ENCODE results near the gene SLC29A2. TPM values are rescaled to one million over a fixed set of nuclear protein-coding genes. Genes with fewer than 3 reads are reported as not detected.
"Not testable (repeated sequence)": the region's sequence is repeated elsewhere in the genome, so short reads cannot be mapped to it uniquely, and the experiment has no call there.

SLC29A2 gene
- total and polyA plus RNA-seq, 12 donors, result 0.48 to 4.7 (median 1.3) TPM; not detected in 1

DNA sequence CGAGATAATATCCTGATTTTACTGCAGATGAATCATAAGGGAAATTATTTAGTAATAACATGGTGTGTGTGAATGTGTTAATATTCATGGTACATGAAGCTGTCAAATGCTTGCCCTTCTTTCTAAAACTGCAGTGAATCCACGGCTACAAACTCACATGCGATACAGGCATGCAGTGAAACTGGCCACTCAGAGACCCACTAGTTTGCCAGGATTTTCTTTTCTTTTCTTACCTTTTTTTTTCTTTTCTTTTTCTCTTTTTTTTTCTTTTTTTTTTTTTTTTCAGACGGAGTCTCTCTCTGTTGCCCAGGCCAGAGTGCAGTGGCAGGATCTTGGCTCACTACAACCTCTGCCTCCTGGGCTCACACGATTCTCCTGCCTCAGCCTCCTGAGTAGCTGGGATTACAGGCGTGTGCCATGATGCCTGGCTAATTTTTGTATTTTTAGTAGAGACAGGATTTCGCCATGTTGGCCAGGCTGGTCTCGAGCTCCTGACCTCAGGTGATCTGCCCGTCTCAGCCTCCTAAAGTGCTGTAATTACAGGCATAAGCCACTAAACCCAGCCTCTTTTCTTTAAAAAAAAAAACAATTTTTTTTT lies 2.2 kb upstream of the SLC29A2 start:
- Histone ChIP-seq H3K4me1 (replicated peaks in 1 of 2) (peaks cover 5 to 21% of the 10 kb centered on the region in 2 donors), H3K27me3 (peaks cover 12% of the 10 kb centered on the region)
- 70 to 79% (median 77%) methylated on average over 9 of the region's 9 CpGs for WGBS, 4 donors
- DNase-seq; intact Hi-C loops (cut with DNase I); H3K9me3 ChIP-seq (replicated peaks in 1 of 3); H3K36me3 ChIP-seq (replicated peaks in 1 of 2); H3K27ac ChIP-seq; H3K4me3 ChIP-seq: not testable (repeated sequence)

DNA sequence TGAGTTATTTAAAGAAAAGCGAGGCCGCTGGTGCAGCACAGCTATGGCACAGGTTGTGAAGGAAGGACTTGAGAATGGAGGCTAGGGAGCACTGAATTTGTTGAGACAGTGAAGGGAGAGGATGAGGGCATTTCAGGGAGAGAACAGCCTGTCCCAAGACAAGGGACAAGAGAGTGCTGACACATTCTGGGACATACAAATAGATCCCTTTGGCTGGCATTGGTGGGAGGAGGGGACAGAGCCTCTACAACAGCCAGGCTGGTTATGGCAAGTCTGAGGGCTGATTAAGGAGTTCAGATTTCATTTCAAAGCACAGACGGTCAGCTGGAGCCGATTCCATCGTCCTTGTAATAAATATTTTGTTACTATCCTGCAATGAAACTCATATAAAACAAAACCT lies 1.7 kb upstream of the SLC29A2 start:
- no peak overlapping the region for H3K4me3 ChIP-seq
- no peaks in the 10 kb centered on the region for H3K9me3 ChIP-seq (replicated peaks in 1 of 3)
- H3K4me1 ChIP-seq (replicated peaks in 1 of 2), result peaks cover 5 to 21% of the 10 kb centered on the region in 2 donors
- peaks cover 12% of the 10 kb centered on the region for H3K27me3 ChIP-seq
- peak in 1 of 7 donors; percentile 10 for DNase-seq
- no peak overlapping the region for H3K27ac ChIP-seq
- H3K36me3 ChIP-seq (replicated peaks in 1 of 2), result no peaks in the 10 kb centered on the region
- no peak for TF ChIP-seq POLR2A (IDR thresholded peaks at IDR 0.05)
- TF ChIP-seq, protein P1, sequence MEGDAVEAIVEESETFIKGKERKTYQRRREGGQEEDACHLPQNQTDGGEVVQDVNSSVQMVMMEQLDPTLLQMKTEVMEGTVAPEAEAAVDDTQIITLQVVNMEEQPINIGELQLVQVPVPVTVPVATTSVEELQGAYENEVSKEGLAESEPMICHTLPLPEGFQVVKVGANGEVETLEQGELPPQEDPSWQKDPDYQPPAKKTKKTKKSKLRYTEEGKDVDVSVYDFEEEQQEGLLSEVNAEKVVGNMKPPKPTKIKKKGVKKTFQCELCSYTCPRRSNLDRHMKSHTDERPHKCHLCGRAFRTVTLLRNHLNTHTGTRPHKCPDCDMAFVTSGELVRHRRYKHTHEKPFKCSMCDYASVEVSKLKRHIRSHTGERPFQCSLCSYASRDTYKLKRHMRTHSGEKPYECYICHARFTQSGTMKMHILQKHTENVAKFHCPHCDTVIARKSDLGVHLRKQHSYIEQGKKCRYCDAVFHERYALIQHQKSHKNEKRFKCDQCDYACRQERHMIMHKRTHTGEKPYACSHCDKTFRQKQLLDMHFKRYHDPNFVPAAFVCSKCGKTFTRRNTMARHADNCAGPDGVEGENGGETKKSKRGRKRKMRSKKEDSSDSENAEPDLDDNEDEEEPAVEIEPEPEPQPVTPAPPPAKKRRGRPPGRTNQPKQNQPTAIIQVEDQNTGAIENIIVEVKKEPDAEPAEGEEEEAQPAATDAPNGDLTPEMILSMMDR (IDR thresholded peaks at IDR 0.05), result no peak
- intact Hi-C loops (cut with DNase I), result no loop called here
- WGBS, 4 donors, result 52 to 63% (median 62%) methylated on average over 5 of the region's 5 CpGs

DNA sequence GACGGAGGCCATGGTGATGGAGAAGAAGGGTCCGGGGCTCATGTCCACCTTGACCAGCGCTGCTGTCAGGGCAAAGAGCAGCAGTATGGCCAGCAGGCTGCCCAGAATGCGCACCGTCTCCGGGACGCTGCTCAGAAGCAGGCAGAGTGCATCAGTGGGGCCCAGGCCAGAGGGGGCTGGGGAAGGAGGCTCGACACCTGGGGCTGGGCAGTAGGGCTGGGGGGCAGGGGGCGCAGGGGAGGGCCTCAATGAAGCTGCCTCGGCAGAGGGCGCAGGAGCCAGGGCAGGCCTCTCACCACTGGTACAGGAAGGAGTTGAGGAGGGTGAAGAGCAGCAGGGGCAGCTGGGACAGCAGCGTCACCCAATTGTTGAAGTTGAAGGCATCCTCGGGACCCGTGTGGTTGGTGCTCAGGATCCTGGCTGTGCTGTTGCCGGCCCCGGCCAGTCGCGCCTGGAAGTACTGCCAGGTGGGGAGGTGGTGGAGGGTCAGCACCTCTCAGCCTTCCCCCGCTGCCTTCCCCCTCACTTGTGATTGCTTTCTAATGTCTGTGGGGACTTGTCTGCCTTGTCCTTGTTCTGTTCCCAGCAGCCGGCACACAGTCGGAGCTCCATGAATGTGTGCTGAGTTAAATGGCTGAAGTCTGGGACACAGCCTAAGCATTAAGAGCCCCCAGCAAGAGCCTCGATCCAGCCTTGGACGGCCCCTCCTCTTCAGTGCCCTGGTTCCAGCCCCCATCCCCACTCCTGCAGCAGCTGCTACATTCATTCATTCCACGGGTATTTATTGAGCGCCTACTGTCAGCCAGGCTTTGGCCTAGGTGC lies 2.3 kb downstream of the SLC29A2 start:
- no peak for DNase-seq
- 82 to 90% (median 86%) methylated on average over 13 to 25 of the region's 25 CpGs for WGBS, 4 donors
- H3K27ac ChIP-seq, result no peak overlapping the region
- no peak for TF ChIP-seq POLR2A (IDR thresholded peaks at IDR 0.05)
- TF ChIP-seq, protein P1 (IDR thresholded peaks at IDR 0.05), result no peak
- no peak overlapping the region for H3K4me3 ChIP-seq
- no peaks in the 10 kb centered on the region for H3K9me3 ChIP-seq (replicated peaks in 1 of 3)
- H3K36me3 ChIP-seq (replicated peaks in 1 of 2), result no peaks in the 10 kb centered on the region
- peaks cover 5 to 21% of the 10 kb centered on the region in 2 donors for H3K4me1 ChIP-seq (replicated peaks in 1 of 2)
- peaks cover 9% of the 10 kb centered on the region for H3K27me3 ChIP-seq
- intact Hi-C loops (cut with DNase I), result no loop called here

DNA sequence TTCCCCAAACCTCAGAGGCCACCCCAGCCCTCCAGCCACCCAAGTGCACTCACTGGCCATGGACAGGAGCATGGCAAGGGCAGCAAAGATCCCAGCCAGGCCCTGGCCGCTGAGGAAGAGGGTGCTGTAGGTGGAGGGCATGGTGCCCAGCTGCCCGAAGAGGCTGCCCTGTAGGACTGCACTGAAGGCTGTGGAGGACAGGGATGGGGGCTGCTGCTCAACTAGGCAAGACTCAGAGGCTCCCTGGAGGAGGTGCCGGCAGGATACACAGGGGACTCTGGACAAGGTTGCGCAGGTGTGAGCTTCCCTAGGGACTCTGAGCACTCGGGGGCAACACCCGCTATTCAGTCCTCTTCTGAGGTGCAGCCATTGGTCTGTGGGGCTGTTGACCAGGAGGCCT lies 3.1 kb downstream of the SLC29A2 start:
- 87 to 100% (median 91%) methylated on average over 4 to 6 of the region's 6 CpGs for WGBS, 4 donors
- no peak for DNase-seq
- intact Hi-C loops (cut with DNase I), result no loop called here

More for the DNA sequence above, 3.1 kb downstream of the SLC29A2 start:
- Histone ChIP-seq H3K4me1 (replicated peaks in 1 of 2) (peaks cover 5 to 21% of the 10 kb centered on the region in 2 donors), H3K36me3 (replicated peaks in 1 of 2) (no peaks in the 10 kb centered on the region), H3K27me3 (peaks cover 8% of the 10 kb centered on the region), H3K4me3 (no peak overlapping the region), H3K9me3 (replicated peaks in 1 of 3) (no peaks in the 10 kb centered on the region), H3K27ac (no peak overlapping the region)
- no peak for TF ChIP-seq POLR2A (IDR thresholded peaks at IDR 0.05)
- TF ChIP-seq, protein P1 (IDR thresholded peaks at IDR 0.05), result no peak
